Stromal cell of bone marrow (primary cell): Measurements from ENCODE around the gene PIBF1.

ENCODE experiments used
- DNase-seq: peaks from one replicate; pipeline ENCODE4 v3.0.0-alpha.2; 2012; ENCODE audit warnings: low read depth

PIBF1 gene

DNA sequence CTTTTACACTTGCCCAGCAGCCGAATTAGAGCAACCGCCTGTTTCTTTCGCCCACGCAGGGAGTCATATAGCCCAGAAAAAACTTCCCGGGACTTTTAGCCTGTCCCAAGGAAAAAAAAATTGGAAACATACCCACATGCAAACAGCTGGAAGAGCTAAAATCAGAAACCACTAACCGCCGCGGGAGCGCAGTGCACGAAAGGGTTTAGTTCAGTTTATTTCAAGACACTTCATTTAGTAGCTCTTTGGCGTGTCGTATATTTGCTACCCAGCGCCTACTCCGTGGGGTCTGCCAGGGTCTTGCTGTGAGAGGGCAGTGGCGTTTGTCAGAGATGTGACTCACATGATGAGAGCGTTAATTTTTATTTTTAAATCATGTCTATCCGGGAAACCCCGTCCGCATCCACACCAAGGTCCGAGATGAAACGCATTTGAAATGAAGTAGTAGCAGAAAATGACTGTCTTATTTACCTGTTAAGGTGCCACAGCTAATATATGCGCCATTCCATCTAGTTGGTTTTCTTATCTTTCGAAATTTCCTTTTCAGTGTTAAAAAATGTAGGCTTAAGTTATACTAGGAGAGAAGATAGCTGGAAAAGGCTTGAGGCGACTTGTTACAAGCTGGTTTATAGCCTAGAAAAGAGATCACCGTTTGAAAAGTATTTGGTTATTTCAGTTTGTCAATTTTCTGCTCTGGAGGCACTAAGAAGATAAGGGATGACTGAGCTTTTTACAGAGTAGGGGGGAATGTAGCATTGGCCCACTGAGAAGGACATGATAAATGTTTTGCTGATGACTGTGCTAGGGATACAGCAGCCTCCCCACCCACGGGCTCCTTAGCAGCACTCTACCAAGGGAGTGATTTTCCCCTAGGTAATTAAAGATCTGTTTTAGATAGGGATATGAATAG, 278.6 kb downstream of the PIBF1 start:
- DNase-seq: peak; percentile 74

- no peak for DNase-seq
These were observed 279.5 kb downstream of the PIBF1 start for GRCh38 chr13:73061473-73061872.

GRCh38 chr13:73061876-73062275, 279.9 kb downstream of the PIBF1 start:
- DNase-seq: no peak

- DNase-seq: no peak
These were observed 280.5 kb downstream of the PIBF1 start for GRCh38 chr13:73062468-73062867.

DNA sequence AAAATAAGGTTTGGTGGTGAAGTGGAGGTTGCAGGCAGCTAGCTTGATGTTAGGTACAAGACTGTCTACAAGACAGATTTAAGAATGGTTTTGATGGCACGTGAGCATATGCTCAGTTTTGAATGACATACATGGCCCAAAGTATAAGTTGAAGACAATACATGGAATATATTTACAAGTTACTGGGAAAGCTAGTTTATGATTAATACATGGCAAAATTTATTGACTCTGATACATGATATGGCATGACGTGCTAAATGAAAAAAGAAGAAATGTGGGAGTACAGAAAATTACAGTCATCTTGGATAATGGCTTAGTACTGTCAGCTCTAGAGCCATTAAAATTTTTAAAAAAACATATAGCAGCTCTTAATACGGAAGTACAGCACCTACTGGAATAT, 281.2 kb downstream of the PIBF1 start:
- no peak for DNase-seq

- DNase-seq: no peak
These were observed 283.1 kb downstream of the PIBF1 start for GRCh38 chr13:73065036-73065435.

DNA sequence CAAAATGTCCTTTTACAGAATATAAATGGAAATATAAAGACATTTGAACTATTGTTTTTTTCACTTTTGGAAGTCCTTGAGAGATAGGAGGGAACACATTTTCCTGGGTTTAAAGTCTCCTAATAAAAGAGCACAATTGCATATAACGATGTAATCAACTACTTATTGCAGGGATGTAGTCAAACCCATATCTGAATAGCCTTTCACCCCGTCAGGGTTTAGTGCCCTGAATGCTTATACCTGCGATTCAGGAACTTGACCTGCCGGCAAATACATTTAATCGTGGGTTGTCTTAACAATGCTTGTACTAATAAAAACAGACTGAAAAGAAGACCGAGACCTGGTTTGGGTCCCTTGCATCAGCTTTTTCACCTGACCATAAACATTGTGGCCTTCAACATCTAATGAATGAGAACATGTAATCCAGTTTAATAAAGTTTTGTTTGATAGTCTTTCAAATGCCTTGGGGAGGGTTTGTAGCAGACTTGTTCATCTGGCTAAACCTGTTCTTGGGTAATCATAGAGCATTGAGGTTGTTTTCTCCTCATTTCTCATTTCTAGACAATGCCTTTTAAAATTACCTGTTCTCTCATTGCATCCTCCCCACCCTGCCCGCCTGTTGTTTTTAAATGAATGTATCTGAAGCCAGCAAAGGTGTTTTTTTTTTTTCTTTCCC, 283.9 kb downstream of the PIBF1 start:
- no peak for DNase-seq
